Hematopoietic multipotent progenitor cell treated with erythropoietin and hydrocortisone succinate and interleukin-3 and kit ligand, for 15 days (in vitro differentiated cells): ENCODE data around the gene HCLS1.
"Not testable (repeated sequence)": the region's sequence is repeated elsewhere in the genome, so short reads cannot be mapped to it uniquely, and the experiment has no call there.

ENCODE experiments used
- DNase-seq: peaks from one replicate; pipeline ENCODE4 v3.0.0-alpha.2; 2015; ENCODE audit warnings: low spot score

The HCLS1 gene

DNA sequence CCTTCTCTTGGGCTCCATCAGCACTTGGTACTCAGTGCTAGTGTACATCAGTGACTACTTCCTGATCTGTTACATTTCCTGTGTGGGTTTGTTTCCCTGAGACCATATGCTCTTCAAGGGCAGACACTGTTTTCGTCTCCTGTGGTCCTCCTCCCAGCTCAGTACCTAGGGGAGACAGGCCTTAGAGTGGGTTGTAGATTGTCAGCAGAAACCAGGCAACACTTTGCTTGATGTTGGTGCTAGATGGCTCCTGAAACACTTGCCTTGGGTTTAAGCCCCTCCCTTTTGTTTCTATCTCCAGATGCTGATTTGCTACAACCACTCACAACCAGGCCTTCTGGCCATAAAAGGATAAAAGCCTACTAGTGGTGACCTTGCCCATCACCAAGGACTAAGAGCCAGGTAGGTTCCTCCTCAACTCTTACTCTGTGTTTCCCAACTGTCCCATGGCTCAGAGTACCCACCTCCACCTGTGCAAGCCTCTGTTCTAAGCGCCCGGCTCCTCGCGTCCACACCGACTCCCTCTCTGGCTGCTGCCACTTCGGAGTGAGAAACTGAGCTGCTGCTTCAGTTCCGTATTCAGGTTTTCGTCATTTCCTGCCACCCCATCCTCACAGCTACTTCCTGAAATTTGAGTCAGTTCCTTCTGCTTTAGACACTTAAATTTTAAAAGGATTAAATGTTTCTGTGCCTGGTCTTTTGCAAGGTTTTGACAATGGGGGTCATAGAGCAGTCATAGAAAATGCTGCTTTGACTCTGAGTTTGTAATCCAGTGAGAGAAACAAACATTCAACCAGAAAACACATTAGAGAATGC, at the start of gene HCLS1:
HCLS1 (minus strand) TSS at position 548 of the 816 bp plus-strand sequence. CDS start 2,556 bp downstream, outside the sequence.
- DNase-seq, result peak; percentile 10

DNA sequence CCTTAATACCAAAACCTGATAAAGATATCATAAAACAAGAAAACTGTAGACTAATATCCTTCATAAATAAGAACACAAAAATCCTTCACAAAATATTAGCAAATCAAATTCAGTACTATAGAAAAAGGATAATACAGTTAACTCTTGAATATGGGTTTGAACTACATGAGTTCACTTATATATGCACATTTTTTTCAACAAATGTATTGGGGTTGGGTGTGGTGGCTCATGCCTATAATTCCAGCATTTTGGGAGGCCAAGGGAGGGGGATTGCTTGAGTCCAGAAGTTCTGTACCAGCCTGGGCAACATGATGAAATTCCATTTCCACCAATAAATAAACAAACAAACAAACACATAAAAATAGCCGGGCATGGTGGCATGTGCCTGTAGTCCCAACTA, 49.6 kb upstream of the HCLS1 start:
- DNase-seq, result no peak

DNA sequence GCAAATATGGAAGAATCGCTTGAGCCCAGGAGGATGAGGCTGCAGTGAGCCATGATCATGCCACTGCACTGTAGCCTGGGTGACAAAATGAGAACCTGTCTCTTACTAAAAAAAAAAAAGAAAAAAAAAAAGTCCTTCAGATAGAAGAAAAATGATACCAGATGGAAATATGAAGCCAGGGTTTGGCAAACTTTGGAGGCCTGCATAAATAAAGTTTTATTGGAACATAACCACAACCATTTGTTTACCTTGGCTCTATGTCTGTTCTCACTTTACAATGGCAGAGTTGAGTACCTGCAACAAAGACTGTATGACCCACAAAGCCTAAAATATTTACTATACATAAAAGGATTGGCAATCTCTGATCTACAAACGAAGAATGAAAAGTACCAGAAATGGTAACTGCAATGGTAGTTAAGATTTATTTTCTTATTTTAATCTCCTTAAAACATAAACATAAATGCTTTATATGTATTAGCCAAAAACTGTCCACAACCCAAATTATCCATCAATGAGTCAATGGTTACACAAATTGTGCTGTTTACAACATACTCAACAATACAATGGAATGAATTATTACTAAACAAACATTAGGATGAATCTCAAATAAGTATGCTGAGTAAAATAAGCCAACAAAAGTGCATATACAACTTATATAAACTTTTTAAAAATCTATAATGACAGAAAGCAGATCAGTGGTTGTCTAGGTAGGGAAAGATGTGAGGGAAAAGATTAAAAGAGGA, 47.0 kb upstream of the HCLS1 start:
- DNase-seq, result no peak

GRCh38 chr3:121705541-121705940, 44.8 kb upstream of the HCLS1 start:
- no peak for DNase-seq

DNA sequence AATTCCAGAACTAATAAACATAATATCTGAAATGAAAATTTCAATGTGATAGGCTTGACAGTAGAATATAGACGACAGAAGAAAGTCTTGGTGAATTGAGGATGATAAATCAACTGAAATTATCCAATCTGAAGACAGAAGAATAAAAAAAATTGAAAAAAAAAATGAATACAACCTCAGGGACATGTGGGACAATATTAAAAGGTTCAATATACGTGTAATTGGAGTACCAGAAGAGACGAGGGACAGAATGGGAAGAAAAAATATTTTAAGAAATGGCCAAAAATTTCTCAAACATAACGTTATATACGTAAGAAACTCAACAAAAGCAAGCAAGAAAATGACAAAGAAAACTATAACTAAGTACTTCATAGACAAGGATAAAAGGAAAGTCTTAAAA, 43.3 kb upstream of the HCLS1 start:
- no peak for DNase-seq

DNA sequence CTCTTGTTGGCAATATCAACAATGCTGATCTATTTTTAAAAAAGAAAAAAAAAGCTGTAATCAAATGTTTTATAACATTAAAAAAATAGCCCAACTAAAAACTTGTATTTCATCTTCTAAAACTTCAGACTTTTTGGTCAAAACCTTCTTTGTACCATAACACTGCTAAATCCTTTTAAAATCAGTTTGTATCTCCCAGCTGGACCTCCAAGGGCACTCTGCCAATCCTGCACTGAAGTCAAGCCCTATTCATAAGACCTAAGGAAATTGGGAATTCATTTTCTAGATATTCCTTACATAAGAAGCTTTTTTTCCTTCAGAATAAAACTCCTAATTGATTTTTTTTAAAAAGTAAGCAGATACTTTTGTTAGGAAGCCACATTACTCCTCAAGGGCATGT, 38.2 kb upstream of the HCLS1 start:
- no peak for DNase-seq

- no peak for DNase-seq
These were observed 37.8 kb upstream of the HCLS1 start for GRCh38 chr3:121698476-121698875.

DNA sequence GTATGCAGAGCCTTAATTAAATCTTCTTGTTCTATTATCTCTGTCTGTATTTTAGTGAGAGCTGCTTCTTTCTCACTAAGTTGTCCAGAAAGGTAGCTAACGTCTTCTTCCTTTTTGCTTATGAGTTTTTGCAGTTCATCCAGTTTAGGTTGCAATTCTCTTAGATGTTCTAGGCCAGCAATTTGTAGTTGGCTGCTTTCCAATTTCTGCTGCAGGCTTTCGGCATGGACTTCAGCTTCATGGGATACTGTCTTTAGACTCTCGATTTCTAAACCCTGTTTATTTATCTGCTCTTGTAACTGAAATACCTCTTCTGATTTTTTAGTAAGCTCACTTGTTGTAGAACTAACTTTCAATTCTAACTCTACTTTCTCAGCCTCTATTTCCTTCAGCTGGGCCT, 35.5 kb upstream of the HCLS1 start:
- DNase-seq, result no peak

DNA sequence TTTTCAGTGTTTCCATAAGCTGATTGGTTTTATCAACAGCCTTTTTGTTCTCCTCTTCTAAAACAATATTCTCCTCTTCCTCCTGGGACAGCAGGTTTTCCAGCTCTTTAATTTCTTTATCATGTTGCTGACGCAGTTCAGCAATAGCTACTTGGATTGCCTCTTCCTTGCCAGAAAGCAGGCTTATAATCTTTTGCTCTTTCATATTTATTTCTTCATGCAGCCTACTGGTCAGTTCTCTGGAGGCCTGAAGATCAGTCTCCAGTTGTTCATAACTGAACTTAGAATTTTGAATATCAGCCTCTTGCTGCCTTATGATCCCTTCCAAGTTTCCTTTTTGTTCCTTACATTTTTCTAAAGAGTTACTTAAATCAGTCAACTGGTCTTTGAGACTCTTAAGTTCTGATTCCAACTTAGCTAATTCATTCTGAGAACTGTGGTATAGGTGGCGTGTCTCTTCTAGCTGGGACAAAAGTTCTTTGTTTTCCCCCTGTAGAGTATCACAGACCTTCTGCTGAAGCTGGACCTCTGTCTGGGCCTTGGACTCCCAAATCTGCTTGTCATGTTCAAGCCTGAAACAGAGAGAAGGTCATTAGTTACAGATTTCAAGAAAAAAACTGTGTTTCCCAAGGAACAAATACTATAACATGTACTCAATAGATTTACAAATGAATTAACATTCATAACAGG, 31.5 kb upstream of the HCLS1 start:
- no peak for DNase-seq

DNA sequence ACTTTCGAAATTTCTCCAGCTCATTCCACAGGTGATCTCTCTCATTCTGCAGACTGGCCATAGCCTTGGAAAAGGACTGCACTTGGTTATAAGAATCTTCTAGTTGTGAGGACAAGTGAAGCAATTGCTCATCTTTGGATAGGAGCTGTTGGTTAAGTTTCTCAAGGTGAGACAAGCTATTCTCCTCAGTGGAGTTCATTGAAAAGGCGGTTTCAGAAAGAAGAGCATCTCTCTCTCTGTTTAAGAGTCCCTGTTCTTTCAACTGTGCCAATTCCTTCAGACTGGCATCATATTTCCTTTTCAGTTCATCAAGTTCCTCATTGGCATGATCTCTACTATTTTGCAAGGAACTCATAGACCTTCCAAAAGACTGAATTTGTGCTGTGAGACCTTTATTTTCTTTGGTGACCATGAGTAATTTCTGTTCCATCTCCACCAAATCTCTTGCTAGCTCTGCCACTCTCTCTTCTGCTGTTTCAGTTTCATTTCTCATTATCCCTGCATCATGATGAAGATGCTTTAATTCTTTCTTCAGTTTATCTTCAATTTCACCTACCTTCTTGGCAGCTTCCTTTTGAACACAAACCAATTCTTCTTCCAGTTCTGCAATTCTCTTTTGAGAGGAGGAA, 30.2 kb upstream of the HCLS1 start:
- no peak for DNase-seq

DNA sequence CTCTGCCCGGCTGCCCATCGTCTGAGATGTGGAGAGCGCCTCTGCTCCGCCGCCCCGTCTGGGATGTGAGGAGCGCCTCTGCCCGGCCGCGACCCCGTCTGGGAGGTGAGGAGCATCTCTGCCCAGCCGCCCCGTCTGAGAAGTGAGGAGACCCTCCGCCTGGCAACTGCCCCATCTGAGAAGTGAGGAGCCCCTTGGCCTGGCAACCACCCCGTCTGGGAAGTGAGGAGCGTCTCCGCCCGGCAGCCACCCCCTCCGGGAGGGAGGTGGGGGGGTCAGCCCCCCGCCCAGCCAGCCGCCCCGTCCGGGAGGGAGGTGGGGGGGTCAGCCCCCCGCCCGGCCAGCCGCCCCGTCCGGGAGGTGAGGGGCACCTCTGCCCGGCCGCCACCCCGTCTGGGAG, 28.0 kb upstream of the HCLS1 start:
- not testable (repeated sequence) for DNase-seq

- DNase-seq, result no peak
These were observed 21.1 kb upstream of the HCLS1 start for GRCh38 chr3:121681792-121682191.

DNA sequence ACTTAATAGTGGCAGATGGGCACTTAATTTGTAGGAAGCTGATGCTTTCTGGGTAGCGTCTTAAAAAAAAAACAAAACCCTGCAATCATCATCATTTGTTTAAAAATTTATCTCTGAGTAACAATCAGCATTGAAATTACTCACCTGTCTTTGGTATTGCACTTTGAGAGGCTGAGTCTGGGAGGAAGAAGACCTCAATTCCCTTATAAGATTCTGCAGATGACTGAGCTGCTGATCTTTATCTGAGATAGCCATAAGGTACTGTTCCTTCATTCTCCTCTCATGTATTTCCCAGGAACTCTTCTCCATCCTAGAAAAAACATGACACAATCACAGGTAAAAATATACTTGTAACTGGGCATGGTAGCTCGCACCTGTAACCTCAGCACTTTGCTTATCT, 16.4 kb upstream of the HCLS1 start:
- no peak for DNase-seq

DNA sequence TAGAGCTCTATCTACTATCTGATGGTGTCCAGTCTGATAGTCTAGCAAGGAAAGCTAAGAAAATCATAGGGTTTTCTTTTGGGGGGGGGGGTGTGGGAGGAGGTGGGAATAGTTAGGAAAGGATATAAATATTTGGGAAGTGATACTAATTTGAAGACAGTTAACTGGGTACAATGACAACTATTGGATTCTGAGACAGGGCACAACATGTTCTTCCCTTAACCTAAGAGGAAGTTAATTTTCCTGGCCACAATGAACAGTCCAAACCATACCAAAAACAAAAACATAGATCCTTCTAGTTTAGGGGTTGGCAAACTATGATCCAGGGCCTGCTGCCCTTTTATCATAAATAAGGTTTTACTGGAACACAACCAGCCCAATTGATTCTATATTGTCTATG, 10.0 kb upstream of the HCLS1 start:
- no peak for DNase-seq

GRCh38 chr3:121667333-121667732, 6.6 kb upstream of the HCLS1 start:
- DNase-seq, result no peak

DNA sequence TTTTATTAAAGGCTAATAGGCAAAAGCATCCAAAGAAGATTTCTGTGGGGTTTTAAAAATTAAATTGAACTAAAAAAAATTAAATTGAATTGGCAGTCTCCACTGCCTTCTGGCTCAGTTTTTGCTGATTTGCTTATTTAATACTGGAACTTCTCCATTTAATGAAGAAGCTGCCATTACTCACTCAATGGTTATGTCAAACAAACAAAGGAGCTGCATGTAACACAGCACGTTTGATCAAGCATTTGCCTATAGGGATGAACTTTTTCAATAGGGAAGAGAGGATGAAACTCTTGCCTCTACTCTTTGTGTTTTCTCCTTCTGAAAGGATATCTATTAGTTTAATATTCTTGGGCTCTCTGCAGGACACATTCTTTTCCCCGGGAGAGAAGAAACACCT, 4.8 kb upstream of the HCLS1 start:
- DNase-seq, result no peak

DNA sequence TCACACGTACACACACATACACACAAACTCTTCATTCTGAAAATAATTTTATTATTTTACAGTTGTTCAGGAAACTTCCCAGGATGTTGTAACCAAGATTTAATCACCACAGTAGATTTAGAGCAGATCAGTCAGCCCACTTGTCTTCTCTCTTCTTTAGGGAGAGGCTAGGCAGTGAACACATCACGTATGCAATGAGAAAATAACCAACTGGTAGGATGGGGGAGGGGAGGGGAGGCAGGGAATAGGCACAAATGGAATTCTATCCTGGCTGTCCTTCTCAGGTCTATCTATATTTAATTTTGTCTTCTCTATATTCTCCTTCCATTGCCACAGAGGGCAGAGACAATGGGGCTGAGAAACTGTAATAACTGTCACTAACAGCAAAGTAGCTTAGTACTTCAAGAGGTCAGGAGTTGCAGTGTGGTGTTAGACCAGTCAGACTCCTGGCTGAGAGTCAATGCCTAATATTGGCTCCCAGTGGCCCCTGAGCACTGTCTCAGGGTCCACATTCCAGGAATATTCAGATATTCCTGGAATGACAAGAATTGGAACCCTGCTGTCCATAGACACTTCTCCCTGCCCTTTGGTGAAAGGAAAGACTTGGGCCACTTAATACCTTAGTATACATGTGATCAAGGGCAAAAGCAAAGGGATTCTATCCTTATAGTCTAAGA, 2.6 kb upstream of the HCLS1 start:
- no peak for DNase-seq

GRCh38 chr3:121662742-121663141, 2.0 kb upstream of the HCLS1 start:
- DNase-seq, result no peak

GRCh38 chr3:121661376-121661775, 673 bp upstream of the HCLS1 start:
- no peak for DNase-seq

GRCh38 chr3:121659586-121659985, 1.1 kb downstream of the HCLS1 start:
- no peak for DNase-seq

DNA sequence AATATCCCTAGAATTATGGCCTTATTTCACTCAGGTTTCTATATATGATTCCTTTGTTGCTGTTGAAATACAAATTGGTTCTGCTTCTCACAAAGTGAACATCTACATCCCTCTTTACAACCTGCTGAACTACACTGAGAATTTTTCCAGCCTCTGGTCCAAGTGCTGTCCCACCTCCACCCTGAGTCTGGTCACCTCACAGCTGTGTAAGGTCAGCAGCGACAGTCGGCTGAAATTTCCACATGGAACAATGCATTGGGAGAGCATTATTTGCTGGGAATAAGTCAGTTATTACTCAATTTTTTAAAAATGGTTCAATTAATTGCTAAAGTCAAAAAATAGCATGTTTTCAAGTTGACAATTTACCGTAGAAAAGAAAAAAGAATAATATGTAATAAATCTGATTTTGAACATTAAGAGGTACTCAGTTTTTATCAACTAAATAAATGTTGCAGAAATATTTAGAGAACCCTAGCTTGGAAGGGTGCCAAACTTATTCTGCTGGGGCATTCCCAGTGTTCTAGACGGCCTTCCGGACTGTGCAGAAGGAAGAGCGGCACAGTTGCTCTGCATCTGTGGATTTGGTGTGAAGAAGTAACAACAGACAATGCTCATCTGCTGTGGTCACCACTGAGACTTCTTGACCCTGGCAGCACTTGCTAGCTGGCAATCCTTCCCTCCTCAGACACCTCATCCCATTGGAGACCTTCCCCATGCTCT, 1.8 kb downstream of the HCLS1 start:
- DNase-seq, result no peak
